NCI-H69 (cell line): ENCODE data around the gene TEN1.
"Not testable (repeated sequence)": the region's sequence is repeated elsewhere in the genome, so short reads cannot be mapped to it uniquely, and the experiment has no call there.

Experiments
- DNase-seq: peaks from one replicate; lab custom pipeline; 2025; lab: John Stamatoyannopoulos, UW

TEN1 gene

DNA sequence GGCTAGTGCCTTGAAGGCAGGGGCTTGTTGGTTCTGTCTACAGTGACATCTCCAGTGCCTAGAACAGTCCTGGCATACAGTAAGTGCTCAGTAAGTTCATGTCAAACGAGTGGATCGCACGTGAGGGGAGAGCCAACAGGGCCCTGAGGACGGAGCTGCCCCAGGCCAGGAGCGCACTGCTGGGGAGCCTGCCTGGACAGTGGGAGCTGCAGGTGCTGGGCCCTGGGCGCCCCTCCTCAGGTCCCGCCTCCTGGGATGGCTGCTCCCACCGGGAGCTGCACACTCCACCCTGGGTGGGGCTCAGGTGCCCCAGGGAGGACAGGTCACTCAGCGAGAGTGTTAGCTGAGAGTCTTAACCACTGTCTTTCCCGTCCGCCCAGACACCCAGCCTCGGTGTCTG, 46.3 kb downstream of the TEN1 start:
- DNase-seq = no peak

DNA sequence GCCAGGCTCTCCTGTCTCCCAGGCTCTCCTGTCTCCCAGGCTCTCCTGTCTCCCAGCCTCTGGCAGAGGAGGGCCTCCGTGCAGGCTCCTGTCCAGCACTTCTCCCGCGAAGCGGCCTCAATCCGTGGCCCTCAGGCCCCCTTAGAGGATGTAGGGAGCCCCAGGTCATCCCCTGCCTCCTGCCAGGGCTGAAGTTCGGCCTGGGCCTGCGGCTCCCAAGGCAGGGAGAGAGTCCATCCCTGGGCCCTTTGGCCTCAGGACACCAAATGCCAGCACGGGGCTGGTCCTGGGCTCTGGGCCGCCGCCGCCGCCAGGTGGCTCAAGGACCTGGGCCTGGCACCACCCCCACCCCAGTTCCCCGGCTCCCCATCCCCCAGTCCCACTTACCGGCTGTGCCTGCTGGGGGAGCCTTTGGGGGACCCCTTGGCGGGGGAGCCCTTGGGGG, 47.7 kb downstream of the TEN1 start:
- DNase-seq = no peak

- no peak for DNase-seq
These were observed 48.3 kb downstream of the TEN1 start, which contains the start of gene EVPL for GRCh38 chr17:76027159-76027839. Gene EVPL, minus strand, starts transcription at chr17:76027306. Its CDS starts 108 bp downstream, at chr17:76027198.

GRCh38 chr17:76032073-76032779, 53.2 kb downstream of the TEN1 start:
- DNase-seq = peak; percentile 98

DNA sequence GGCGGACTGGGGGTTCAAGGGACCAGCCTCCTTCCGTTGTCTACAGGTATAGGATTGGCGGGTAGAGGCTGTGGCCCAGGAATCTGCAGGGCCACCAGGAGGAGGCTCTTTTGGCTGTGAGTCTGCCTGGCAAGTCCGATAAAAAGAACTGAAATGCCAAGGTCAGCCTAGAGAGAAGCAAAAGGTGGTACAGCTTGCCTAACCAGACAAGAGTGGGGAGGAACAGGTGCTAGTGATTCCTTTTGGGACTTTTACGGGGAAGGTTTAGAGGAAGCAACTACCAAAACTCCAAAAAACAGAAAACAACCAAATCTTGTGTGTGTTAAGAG, 53.7 kb downstream of the TEN1 start:
- DNase-seq = no peak

DNA sequence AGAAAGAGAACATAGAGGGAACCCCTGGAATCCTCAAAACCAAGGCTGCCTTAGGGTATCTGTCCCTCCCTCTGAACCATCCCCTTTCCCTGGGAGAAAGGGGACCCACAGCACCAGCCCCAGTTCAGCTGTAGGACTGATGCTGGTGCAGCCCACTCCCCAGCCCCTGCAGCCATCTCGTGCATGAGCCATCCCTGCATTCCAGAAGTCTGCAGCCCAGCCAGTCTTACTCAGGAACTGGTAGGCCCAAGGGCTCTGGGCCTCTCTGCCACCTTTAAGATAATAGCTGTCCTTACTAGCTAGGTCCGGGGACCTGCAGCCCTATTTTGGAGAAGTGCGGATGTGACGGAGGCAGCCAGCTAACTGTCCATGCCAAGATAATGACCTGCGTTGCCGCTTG, 54.1 kb downstream of the TEN1 start:
- DNase-seq = no peak

DNA sequence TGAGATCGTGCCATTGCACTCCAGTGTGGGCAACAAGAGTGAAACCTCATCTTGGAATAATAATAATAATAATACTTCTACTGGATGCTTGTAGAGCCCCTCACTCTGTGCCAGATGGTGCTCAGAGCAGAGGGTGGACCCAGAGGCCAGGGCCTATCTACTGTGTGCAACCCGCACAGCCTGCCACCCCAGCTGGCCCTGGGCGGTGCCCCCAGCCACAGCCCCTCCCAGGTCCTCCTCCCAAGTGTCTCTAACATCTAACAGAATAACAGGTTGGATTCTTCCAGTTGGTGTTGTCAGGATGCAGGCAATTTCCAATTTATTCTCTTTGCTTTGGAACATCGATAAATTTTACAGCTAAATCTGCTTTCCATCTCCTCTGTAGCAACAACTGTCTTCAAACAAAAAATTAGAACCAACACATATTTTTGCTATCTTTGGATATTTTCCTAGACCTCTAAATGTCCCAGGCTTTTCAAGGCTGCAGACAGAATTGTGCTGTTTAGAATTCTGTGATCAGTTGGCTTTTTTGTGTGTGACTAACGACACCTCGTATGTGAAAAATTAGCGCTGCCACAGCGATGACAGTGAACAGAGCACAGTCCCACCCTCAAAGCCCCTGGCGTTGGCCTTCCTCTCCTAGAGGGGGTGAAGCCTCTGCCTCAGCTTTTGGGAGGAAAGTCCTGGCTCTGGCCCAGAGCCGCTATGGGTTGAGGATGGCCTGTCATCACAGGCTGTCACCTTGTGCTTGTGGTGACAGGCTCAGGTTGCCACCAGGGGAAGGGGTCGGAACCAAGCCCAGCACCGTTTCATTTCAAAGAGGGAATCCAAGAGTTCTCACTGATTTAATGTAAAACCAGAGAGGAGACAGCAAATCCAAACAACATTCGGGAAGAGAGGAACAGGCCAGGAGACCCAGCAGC, 55.6 kb downstream of the TEN1 start:
- DNase-seq = no peak

DNA sequence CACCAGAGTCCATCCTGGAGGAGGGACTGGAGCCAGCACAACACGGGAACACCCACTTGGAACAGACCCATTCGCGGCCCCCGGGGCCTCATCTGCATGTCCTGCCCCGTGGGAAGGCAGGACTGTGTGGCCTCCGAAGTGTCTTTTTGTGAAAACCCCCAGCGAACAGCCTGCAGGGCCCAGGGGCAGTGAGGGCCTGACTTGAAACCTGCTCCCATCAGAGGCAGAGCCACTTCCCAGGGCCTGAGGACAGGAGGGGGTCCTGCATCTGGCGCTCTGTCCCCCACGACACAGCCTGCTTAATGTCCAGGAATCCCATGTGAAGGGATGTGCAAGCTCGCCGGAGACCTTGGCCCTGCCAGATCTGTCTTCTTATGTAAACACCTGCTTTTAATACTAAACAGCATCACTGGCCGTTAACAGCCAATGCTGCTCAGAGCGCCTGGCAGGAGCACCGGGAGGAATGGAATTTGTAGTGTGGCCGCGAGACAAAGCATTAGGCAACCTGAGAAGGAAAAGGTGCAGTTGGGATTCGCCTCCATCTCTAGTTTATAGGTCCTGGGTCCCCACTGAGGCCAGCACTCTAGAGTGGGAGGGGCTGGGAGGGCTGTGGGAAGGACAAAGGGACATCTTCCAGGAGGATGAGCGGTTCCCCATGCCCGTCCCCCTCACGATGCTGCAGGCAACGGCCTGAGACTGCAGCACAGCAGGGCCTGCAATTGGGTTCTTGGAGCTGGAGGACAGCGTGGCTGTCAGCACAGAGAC, 57.6 kb downstream of the TEN1 start:
- no peak for DNase-seq

DNA sequence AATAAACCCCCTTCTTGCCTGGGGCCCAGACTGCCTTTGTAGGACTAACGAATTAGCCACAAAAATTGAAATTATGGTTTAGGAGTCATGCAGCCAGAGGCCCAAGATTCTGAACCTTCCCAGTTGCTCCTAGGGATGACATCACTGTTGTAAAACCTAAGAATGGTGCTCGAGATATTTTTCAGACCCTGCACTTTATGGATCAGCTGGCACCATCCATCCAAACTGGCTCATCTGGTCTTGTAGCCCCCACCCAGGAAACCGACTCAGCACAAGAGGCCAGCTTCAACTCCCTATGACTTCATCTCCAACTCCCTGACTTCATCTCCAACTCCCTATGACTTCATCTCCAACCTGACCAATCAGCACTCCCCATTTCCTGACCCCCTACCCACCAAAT, 59.0 kb downstream of the TEN1 start:
- no peak for DNase-seq

DNA sequence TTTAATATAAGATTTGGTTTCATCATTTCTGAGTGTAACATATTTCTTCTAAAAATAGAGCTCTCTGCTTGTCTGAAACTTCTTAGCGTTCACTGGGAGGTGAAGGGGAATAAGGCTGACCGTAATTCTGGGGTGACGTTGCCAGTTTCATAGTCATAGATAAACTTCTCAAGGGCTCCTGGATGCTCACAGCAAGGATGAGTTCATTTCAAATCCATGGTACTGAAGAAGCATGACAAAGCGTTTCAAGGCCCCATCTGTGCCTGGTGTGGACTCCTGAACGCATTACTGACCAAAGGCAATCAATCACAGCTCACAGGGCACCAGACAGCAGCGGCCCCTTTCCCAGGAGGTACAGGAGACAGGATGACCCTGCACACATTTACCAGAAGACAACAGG, 60.1 kb downstream of the TEN1 start:
- DNase-seq = no peak

DNA sequence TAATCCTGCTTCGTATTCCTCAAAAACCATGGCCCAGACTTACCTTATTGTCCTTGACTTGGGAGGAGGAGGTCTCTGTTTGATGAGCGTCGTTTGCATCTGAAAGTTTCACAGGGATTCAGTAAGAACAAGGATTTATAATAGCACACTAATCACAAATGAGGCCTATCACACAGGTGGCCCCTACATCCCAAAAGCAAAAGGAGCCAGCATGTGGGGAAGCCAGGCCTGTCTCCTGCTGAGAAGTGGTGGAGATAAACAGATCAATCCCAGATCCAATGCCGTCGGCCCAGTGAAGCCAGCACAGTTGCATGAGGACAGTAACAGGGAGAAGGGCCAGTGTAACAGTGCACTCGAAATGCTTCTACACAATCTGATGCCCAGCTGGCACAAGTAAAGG, 61.3 kb downstream of the TEN1 start:
- no peak for DNase-seq

DNA sequence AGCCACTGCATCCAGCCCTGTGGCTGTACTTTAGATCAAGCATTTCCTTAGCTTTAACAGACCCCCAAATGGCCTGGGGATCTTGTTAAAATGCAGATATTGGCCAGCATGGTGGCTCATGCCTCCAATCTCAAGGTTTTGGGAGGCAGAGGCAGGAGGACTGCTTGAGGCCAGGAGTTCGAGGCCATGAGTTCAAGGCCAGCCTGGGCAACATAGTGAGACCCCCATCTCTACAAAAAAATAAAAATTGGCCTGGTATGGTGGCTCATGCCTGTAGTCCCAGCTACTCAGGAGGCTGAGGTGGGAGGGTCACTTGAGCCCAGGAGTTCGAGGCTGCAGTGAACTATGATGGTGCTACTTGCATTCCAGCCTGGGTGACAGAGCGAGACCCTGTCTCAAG, 63.8 kb downstream of the TEN1 start:
- not testable (repeated sequence) for DNase-seq

GRCh38 chr17:76044475-76045007, 65.5 kb downstream of the TEN1 start:
- DNase-seq = not testable (repeated sequence)

DNA sequence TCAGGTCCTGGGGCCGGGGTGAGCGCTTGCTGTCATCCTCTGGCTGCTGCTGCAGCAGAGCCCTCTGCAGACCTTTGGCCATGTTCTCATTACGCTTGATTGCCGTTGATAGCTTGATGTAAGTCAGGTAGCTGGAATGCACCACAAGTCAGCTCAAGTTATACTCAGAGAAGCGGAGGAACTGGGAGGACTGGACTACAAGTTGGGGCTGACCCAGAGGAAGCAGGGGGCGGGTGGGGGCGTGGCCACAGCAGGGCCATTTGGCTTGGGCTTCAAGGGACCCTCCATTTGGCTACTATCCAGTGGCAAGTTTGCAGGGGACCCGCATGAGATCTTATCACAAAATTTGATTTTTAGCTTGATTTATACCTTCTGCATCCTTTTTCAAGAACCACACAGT, 67.0 kb downstream of the TEN1 start:
- no peak for DNase-seq

DNA sequence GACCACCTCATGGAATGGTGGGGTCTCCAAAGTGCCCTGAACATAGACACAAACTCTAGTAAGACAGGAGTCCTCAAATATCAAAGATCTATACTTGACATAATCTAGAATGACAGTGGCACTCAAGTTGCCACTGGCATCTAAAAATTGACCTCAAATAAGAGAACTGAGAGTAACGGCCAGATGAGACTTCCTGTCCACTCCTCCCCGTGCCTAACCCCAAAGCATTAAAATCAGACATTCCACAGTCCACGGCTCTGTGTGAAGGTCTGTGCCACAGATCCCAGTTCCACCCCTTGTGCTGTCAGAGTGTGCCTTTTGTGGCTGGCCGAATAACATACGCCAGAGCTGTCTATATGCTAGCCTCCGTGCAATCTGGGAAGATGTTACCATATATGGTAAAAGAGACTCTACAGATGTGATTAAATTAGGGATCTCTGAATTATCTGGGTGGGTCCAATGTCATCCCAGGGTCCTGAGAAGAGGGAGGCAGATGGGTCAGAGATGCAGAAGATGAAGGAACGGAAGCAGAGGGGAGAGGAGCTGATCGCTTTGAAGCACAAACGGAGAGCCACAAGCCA, 69.1 kb downstream of the TEN1 start:
- DNase-seq = no peak

GRCh38 chr17:76048711-76049110, 69.7 kb downstream of the TEN1 start:
- DNase-seq = no peak

- DNase-seq = no peak
These were observed 70.2 kb downstream of the TEN1 start for GRCh38 chr17:76049239-76049638.

DNA sequence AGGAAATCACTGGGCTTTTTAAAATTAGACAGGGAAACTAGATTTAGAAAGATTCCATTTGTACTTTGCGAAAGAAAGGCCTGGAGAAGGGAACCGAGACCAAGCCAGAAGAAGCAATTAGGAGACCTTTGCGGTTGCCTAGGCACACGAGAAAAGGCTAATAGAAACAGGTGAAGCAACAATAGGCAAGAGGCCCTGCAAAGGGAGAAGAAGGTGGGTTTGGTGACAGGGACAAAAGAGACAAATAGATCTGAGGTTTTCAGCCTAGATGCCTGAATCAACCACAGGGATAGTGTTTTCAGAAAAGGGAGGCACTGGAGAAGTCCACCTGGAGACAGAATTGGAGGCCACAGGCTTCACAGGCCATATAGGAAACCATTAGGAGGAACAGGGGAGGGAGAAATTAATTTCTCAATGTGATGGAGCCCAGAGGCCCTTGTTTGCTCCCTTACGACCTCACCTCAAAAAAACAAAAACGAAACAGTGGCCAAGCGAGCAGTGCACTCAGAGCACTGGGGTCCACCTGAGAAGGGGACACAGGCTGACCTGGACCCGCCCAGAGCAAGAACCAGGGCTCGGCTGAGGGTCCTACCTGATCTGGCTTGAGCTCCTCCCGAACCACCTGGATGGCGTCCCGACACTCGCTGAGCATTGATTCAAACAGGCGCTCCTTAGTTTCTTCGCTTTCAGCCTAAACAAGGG, 70.9 kb downstream of the TEN1 start:
- no peak for DNase-seq
